Neural progenitor cell (in vitro differentiated cells): ENCODE results near the gene CAPNS1.

Source experiments
- EZH2 ChIP-seq: fragments of 200-600 bp; sonication (generic); IDR thresholded peaks from 2 replicates; pipeline ENCODE4 v1.6.1; 2017; ENCODE audit warnings: antibody characterized with exemption, mild to moderate bottlenecking, moderate library complexity
- TF ChIP-seq, protein P1 (sequence below): fragments of 200-600 bp; sonication (generic); IDR thresholded peaks from 2 replicates; pipeline ENCODE4 v1.5.1; 2017; ENCODE audit warnings: antibody characterized with exemption, mild to moderate bottlenecking

DNA sequence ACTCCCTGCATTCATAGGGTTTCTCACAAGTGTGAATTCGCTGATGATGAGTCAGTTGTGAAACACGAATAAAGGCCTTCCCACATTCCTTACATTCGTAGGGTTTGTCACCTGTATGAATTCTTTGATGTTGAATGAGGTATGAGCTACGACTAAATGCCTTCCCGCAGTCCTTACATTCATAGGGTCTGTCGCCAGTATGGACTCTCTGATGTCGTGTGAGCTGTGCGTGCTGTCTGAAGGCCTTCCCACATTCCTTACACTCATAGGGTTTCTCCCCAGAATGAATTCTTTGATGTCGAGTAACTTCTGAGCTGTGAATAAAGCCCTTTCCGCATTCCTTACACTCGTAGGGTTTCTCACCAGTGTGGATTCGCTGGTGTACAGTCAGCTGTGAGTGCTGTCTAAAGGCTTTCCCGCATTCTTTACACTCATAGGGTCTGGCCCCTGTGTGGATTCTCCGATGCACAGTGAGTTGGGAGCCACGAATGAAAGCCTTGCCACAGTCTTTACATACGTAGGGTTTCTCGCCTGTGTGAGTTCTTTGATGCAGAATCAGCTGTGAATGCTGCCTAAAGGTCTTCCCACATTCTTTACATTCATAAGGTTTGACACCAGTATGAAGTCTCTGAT, 42.9 kb downstream of the CAPNS1 start:
- TF ChIP-seq, protein P1, sequence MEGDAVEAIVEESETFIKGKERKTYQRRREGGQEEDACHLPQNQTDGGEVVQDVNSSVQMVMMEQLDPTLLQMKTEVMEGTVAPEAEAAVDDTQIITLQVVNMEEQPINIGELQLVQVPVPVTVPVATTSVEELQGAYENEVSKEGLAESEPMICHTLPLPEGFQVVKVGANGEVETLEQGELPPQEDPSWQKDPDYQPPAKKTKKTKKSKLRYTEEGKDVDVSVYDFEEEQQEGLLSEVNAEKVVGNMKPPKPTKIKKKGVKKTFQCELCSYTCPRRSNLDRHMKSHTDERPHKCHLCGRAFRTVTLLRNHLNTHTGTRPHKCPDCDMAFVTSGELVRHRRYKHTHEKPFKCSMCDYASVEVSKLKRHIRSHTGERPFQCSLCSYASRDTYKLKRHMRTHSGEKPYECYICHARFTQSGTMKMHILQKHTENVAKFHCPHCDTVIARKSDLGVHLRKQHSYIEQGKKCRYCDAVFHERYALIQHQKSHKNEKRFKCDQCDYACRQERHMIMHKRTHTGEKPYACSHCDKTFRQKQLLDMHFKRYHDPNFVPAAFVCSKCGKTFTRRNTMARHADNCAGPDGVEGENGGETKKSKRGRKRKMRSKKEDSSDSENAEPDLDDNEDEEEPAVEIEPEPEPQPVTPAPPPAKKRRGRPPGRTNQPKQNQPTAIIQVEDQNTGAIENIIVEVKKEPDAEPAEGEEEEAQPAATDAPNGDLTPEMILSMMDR, result no peak
- TF ChIP-seq EZH2, result no peak
